ENCODE measurements around the gene FMN1. TPM values are rescaled to one million over a fixed set of nuclear protein-coding genes. Genes with fewer than 3 reads are reported as not detected.

The FMN1 gene
- total and polyA plus RNA-seq, 2 donors from 2014 or later: 0.71 to 44.8 TPM

- DNase-seq (no peak), FAIRE-seq (no peak)
- no peak for TF ChIP-seq CTCF (IDR thresholded peaks at IDR 0.05; ENCODE audit: borderline replicate concordance, extremely low read depth, insufficient read depth)
- intact Hi-C loops (cut with DNase I): loop anchor here (10.0 kb wide), 1 partner anchor 321 kb away; no protein-coding TSS in a partner anchor
- H3K4me3 ChIP-seq (ENCODE audit: low read length in 3 of 3): no peak overlapping the region
- H3K27ac ChIP-seq (ENCODE audit: low read depth in 2 of 2, low read length in 2 of 2): no peak overlapping the region
- no peaks in the 10 kb centered on the region for H3K4me1 ChIP-seq (ENCODE audit: control insufficient read depth in 2 of 3, insufficient read depth in 2 of 3, low read depth in 1 of 3, low read length in 3 of 3)
- no peaks in the 10 kb centered on the region for H3K36me3 ChIP-seq (ENCODE audit: control insufficient read depth in 2 of 3, insufficient read depth in 3 of 3, low read length in 3 of 3)
- no peaks in the 10 kb centered on the region for H3K27me3 ChIP-seq (ENCODE audit: control insufficient read depth, insufficient read depth, low read length)
- H3K9ac ChIP-seq (ENCODE audit: low read length in 3 of 3): no peak overlapping the region
- H3K9me3 ChIP-seq (ENCODE audit: control insufficient read depth in 2 of 3, insufficient read depth in 1 of 3, low read length in 3 of 3): no peaks in the 10 kb centered on the region
Observed at GRCh38 chr15:32986147-32986546, 208.4 kb downstream of the FMN1 start.

- no peak for FAIRE-seq
- DNase-seq: no peak
- no peaks in the 10 kb centered on the region for H3K9me3 ChIP-seq (ENCODE audit: control insufficient read depth in 2 of 3, insufficient read depth in 1 of 3, low read length in 3 of 3)
- no peak overlapping the region for H3K27ac ChIP-seq (ENCODE audit: low read depth in 2 of 2, low read length in 2 of 2)
- intact Hi-C loops (cut with DNase I): loop anchor here (10.0 kb wide), 1 partner anchor 319 kb away; no protein-coding TSS in a partner anchor
- no peak overlapping the region for H3K4me3 ChIP-seq (ENCODE audit: low read length in 3 of 3)
- TF ChIP-seq CTCF (IDR thresholded peaks at IDR 0.05; ENCODE audit: borderline replicate concordance, extremely low read depth, insufficient read depth): no peak
- H3K9ac ChIP-seq (ENCODE audit: low read length in 3 of 3): no peak overlapping the region
- no peaks in the 10 kb centered on the region for H3K4me1 ChIP-seq (ENCODE audit: control insufficient read depth in 2 of 3, insufficient read depth in 2 of 3, low read depth in 1 of 3, low read length in 3 of 3)
- no peaks in the 10 kb centered on the region for H3K27me3 ChIP-seq (ENCODE audit: control insufficient read depth, insufficient read depth, low read length)
- no peaks in the 10 kb centered on the region for H3K36me3 ChIP-seq (ENCODE audit: control insufficient read depth in 2 of 3, insufficient read depth in 3 of 3, low read length in 3 of 3)
Observed at GRCh38 chr15:32983679-32984078, 210.8 kb downstream of the FMN1 start.

- Histone ChIP-seq H3K9me3 (ENCODE audit: control insufficient read depth in 2 of 3, insufficient read depth in 1 of 3, low read length in 3 of 3) (no peaks in the 10 kb centered on the region), H3K4me3 (ENCODE audit: low read length in 3 of 3) (no peak overlapping the region), H3K9ac (ENCODE audit: low read length in 3 of 3) (no peak overlapping the region), H3K27me3 (ENCODE audit: control insufficient read depth, insufficient read depth, low read length) (no peaks in the 10 kb centered on the region), H3K27ac (ENCODE audit: low read depth in 2 of 2, low read length in 2 of 2) (no peak overlapping the region), H3K36me3 (ENCODE audit: control insufficient read depth in 2 of 3, insufficient read depth in 3 of 3, low read length in 3 of 3) (no peaks in the 10 kb centered on the region), H3K4me1 (ENCODE audit: control insufficient read depth in 2 of 3, insufficient read depth in 2 of 3, low read depth in 1 of 3, low read length in 3 of 3) (no peaks in the 10 kb centered on the region)
- intact Hi-C loops (cut with DNase I): loop anchor here (10.0 kb wide), 1 partner anchor 317 kb away; no protein-coding TSS in a partner anchor
- FAIRE-seq (no peak), DNase-seq (no peak)
- TF ChIP-seq CTCF (IDR thresholded peaks at IDR 0.05; ENCODE audit: borderline replicate concordance, extremely low read depth, insufficient read depth): no peak
Observed at GRCh38 chr15:32982001-32982400, 212.5 kb downstream of the FMN1 start.

- no peaks in the 10 kb centered on the region for H3K9me3 ChIP-seq (ENCODE audit: control insufficient read depth in 2 of 3, insufficient read depth in 1 of 3, low read length in 3 of 3)
- DNase-seq (no peak), FAIRE-seq (no peak)
- no peaks in the 10 kb centered on the region for H3K27me3 ChIP-seq (ENCODE audit: control insufficient read depth, insufficient read depth, low read length)
- H3K36me3 ChIP-seq (ENCODE audit: control insufficient read depth in 2 of 3, insufficient read depth in 3 of 3, low read length in 3 of 3): no peaks in the 10 kb centered on the region
- TF ChIP-seq CTCF (IDR thresholded peaks at IDR 0.05; ENCODE audit: borderline replicate concordance, extremely low read depth, insufficient read depth): no peak
- H3K4me3 ChIP-seq (ENCODE audit: low read length in 3 of 3): no peak overlapping the region
- intact Hi-C loops (cut with DNase I): loop anchor here (10.0 kb wide), 1 partner anchor 317 kb away; no protein-coding TSS in a partner anchor
- no peak overlapping the region for H3K9ac ChIP-seq (ENCODE audit: low read length in 3 of 3)
- no peak overlapping the region for H3K27ac ChIP-seq (ENCODE audit: low read depth in 2 of 2, low read length in 2 of 2)
- no peaks in the 10 kb centered on the region for H3K4me1 ChIP-seq (ENCODE audit: control insufficient read depth in 2 of 3, insufficient read depth in 2 of 3, low read depth in 1 of 3, low read length in 3 of 3)
Observed at GRCh38 chr15:32981536-32981935, 213.0 kb downstream of the FMN1 start.
